SIG-M5 treated with dmso at 0.1 percent for 504 hours (cell line): ENCODE results near the gene CBFA2T2.

Experiments
- DNase-seq: peaks from one replicate; lab custom pipeline; 2025; ENCODE audit not compliant: unreplicated experiment; lab: John Stamatoyannopoulos, UW

Gene CBFA2T2

DNA sequence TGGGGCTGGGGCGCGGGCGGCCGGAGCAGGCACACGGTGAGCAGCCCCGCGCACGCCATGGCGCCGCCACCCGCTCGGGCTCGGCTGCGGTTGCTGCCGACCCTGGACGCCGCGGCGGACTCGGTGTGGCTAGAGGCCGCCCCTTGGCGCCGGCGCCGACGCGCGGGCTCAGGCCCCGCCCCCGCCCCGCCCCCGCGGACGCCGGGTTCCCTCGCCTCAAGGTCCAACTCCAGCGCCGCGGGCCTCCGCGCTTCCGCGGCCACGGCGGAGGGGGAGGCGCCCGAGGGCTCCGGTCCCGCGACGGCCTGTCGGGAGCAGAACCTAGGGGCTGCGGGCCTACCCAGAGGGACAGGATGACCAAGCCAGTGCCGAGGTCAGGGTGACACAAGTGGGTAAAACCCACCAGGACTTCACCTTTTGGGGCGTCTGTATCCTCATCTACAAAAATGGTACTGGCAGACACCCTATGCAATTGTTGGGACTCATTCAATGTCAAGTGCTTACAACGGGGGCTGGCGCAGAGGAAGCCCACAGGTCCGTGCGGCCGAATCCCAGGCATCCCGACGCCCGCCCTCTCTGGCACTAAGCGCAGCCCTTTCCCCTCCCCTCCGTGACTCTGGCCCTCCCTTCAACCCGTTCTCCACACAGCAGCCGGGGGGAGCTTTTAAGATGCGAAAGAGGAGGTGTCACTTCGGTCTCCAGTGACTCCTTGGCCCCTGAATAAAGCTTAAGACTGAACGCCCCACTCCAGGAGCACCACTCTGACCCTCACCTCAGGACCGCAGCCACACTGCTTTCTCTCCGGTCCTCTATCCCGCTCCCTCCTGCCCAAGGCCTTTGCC, 184.6 kb downstream of the CBFA2T2 start, which contains the start of gene NECAB3:
Gene NECAB3 (minus strand): TSS at position 135 of the 842 bp plus-strand sequence. CDS start 76 bp downstream, at position 59.
- peak; percentile 57 for DNase-seq

DNA sequence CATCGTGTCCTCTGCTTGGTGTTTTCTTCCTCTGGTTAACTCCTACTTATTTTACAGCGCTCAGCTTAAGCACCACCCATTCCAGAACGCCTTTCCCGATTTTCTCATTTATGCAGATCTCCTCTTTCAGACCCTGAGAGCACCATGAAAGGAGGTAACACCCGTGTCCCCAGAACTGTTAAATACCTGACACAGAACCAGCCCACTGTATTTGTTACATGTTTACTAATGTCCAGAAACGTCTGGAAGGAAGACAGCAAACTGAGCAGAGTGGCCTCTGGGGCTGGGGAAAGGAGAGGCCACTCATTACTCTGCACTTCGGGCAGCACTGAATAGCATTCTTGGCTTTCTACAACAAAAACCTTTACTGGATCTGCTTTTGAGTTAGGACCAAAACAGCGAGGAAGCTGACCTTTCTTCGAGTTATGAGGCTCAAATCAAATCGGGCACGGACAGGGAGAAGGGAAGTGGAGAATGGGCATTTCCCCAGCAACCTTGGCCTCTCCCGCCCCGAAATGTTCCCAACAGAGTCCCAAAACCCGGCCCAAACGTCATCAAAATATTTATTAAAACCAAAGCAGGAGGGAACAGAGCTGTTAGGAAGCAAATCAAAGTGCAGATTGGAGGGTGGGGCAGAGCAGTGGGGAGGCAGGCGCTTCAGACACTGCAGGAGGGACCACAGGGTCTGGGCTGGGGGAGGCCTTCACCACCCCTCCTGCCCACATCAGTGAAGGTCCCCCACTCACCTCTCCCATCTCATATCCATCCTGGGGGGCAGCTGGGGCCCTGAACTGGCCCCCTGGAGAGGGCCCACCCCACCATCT, 185.5 kb downstream of the CBFA2T2 start:
- no peak for DNase-seq

GRCh38 chr20:33676121-33676520, 186.2 kb downstream of the CBFA2T2 start:
- no peak for DNase-seq

GRCh38 chr20:33676652-33677645, 187.1 kb downstream of the CBFA2T2 start:
- no peak for DNase-seq

GRCh38 chr20:33677991-33678702, 188.3 kb downstream of the CBFA2T2 start:
- DNase-seq, result no peak

DNA sequence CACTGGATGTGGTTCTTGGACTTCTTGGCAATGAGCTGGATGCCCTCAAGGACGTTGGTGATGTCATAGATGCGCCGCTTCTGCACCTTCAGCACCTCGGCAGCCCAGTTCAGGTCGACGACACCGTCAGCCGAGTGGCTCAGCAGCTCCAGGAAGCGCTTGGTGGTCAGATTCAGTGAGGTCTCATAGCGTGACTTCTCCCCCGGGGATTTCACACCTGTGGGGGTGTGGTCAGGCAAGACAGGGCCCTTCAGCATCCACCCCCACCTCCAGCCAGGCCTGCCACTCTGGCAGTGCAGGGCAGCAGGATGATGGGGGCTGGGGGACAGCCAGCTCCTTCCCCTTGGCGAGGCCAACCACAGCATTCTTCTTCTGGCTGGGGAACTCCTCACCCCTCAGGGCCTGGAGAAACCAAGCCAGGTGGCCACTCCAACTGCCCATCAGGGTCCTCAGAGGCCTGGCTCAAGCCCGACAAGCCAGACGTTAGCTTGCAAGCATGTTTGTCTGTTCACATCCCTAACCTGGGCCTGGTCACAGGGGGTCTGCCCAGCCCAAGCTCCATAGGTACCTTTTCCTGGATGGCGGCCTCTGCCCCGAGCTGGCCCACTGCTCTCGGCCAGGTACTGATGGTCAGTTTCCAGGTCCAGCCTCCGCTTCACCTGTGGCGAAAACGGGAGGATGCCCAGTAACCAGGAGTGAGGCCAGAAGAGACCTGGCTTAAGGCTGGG, 190.0 kb downstream of the CBFA2T2 start:
- DNase-seq, result no peak

GRCh38 chr20:33680686-33681085, 190.8 kb downstream of the CBFA2T2 start:
- no peak for DNase-seq

- no peak for DNase-seq
Measured at GRCh38 chr20:33681288-33681687, 191.4 kb downstream of the CBFA2T2 start.

DNA sequence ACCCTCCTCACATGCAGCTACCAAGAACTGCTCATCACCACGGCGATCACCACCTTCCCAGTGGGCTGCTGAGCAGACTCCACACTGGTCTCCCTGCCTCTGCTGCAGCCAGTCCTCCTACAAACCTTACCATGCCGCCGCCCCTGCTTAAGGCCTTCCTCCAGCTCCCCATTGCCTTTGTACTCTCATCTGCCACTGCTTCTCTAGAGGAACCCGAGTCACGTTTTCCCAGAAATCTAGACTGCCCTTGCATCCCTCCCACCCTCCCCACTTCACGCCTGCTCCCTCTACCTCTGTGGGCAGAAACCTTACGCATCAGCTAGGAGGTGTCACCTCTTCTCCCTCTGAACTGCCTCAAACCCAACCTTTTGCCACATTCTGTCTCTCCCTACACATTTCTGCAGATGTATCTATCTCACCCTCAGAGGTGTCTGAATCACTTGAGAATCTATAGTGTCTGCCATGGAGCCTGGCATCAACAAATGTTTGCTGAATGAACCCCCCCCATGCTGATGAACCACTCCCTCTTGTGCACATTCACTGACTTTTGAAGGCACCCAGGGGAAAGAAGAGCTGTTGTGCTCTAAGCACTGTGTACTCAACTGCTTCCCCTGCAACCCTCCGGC, 191.9 kb downstream of the CBFA2T2 start:
- no peak for DNase-seq

DNA sequence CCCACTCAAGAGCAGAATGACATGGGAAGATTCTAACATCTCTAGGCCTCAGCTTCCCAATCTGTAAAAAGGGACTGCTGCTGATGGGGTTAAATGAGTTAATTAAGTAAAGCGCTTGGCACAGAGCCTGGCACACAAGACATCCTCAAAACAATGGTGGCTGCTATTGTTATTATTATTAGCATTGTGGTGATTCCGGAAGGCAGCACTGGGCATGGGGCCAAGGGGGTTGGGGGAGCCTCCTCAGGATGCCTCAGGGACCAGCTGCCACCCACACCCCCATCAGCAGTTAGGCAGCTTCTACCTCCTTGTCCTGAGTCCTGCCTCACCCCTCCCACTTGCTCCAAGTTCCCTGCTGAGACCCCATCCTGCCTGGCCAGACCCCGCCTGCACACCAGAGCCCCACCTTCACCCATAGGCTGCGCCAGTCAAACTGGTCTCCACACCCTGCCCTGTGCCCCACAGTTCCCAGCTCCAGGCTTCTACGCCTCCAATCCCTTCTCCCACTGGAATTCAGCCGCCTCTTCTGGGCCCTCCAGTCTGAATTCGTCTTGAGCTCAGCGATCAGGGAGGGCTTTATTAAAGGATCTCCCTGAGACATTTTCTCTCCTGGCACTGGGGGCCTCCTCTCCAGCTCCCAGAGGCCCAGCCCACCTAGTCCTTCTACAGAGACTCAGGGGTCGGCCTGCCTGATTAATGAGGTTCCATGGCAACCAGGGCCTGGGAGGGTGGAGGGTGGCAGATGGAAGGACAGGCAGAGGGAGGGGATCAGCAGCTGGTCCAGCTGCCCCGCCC, 194.8 kb downstream of the CBFA2T2 start:
- DNase-seq, result no peak

GRCh38 chr20:33685328-33686099, 195.6 kb downstream of the CBFA2T2 start:
- peak; percentile 68 for DNase-seq

GRCh38 chr20:33686100-33686983, 196.4 kb downstream of the CBFA2T2 start, which contains the start of gene E2F1:
Gene E2F1 (minus strand): TSS chr20:33686385. CDS start chr20:33686264, 121 bp downstream.
- peak; percentile 93 for DNase-seq

GRCh38 chr20:33686984-33687366, 197.1 kb downstream of the CBFA2T2 start:
- no peak for DNase-seq

DNA sequence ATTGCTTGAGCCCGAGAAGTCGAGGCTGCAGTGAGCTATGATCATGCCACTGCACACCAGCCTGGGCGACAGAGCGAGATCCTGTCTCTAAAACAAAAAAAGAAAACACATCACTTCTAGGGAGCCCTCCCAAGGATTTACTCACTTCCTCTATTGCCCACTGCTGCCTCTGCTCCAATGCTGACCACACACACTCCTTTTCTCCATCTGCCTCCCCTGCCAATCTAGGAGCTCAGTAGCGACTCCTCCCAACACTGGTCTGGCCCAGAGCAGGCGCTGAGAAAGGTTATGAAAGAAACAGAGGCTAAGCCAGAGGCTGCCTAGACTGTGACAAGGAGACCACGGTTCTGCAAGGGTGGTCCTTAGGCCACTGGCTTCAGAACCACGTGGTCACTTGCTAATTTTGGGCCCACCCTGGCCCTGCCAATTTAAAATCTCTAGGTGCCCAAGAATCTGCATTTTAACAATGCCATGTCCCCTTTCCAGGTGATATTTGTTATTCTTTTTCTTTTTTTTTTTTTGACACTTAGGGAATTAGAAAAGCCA, 197.5 kb downstream of the CBFA2T2 start:
- DNase-seq, result peak; percentile 94

- DNase-seq, result no peak
Measured at GRCh38 chr20:33687993-33688937, 198.4 kb downstream of the CBFA2T2 start.
